Tibial artery (tissue), 4 donors: ENCODE measurements around the gene DTNB.

Source experiments
- DNase-seq, 2 donors: peaks; one replicate each; pipeline ENCODE4 v3.0.0-alpha.2; 2019
- H3K27ac ChIP-seq, 2 donors: fragments of 200-600 bp; sonication (generic) in 1 of 2; 1 replicate in 1 of 2; 2 replicates in 1 of 2; pipeline ENCODE4 v1.5.1; 2018 to 2019; ENCODE audit warnings: mild to moderate bottlenecking in 1 of 2
- H3K27me3 ChIP-seq, 2 donors: fragments of 200-600 bp; sonication (generic) in 1 of 2; one replicate each; pipeline versions ENCODE4 v1.5.1 to v1.6.0; 2016 to 2019
- H3K36me3 ChIP-seq, 3 donors: fragments of 200-600 bp; sonication (generic) in 2 of 3; one replicate each; pipeline ENCODE4 v1.5.1; 2016 to 2019; ENCODE audit warnings: mild to moderate bottlenecking in 2 of 3
- H3K4me1 ChIP-seq, 4 donors: fragments of 200-600 bp; sonication (generic) in 2 of 4; 1 replicate in 3 of 4; 2 replicates in 1 of 4; pipeline ENCODE4 v1.5.1; 2016 to 2019
- H3K4me3 ChIP-seq, 2 donors: fragments of 200-600 bp; sonication (generic) in 1 of 2; 1 replicate in 1 of 2; 2 replicates in 1 of 2; pipeline ENCODE4 v1.5.1; 2018 to 2019; ENCODE audit warnings: mild to moderate bottlenecking in 2 of 2
- H3K9me3 ChIP-seq, 3 donors: fragments of 200-600 bp; sonication (generic) in 1 of 3; one replicate each; pipeline ENCODE4 v1.5.1; 2016 to 2019
- intact Hi-C: fragments of 100-400 bp; cut with DNase I; formaldehyde crosslinking; loops from one replicate; pipeline ENCODE4 v1.15.0; 2023; ENCODE audit warnings: low total_unique reads
- TF ChIP-seq, protein P1 (sequence below), 2 experiments: fragments of 200-600 bp in 1 of 2; fragments of 450-650 bp in 1 of 2; IDR thresholded peaks; one replicate each; pipeline ENCODE4 v1.5.1; 2017 to 2019; ENCODE audit warnings: antibody characterized with exemption in 2 of 2, mild to moderate bottlenecking in 1 of 2, moderate library complexity in 1 of 2

The DTNB gene

DNA sequence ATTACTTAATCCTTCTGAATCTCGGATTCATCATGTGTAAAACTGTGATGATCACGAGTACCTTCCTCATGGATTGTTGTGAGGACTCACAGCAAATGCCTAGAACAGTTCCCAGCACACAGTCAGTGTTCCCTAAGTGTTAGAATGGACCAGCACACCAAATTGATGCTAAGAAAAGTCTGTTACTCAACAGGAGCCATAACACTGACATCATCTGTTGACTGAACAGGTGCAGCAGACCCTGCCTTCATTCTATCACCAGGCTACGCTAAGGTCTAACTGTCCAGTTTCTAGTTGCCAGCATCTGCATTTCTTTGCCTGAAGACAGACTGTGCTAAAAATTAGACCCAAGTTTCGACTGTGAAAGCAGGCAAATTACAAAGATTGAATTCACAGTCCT is 18.6 kb downstream of the DTNB start:
- intact Hi-C loops, result no loop called here
- no peak for DNase-seq
- no peak overlapping the region for H3K27ac ChIP-seq
- no peaks in the 10 kb centered on the region for H3K4me1 ChIP-seq
- H3K4me3 ChIP-seq, result no peak overlapping the region
- peaks cover 0 to 18% (median 0%) of the 10 kb centered on the region in 3 donors for H3K36me3 ChIP-seq
- H3K27me3 ChIP-seq, result no peaks in the 10 kb centered on the region
- no peaks in the 10 kb centered on the region for H3K9me3 ChIP-seq
- TF ChIP-seq, protein P1, sequence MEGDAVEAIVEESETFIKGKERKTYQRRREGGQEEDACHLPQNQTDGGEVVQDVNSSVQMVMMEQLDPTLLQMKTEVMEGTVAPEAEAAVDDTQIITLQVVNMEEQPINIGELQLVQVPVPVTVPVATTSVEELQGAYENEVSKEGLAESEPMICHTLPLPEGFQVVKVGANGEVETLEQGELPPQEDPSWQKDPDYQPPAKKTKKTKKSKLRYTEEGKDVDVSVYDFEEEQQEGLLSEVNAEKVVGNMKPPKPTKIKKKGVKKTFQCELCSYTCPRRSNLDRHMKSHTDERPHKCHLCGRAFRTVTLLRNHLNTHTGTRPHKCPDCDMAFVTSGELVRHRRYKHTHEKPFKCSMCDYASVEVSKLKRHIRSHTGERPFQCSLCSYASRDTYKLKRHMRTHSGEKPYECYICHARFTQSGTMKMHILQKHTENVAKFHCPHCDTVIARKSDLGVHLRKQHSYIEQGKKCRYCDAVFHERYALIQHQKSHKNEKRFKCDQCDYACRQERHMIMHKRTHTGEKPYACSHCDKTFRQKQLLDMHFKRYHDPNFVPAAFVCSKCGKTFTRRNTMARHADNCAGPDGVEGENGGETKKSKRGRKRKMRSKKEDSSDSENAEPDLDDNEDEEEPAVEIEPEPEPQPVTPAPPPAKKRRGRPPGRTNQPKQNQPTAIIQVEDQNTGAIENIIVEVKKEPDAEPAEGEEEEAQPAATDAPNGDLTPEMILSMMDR (IDR thresholded peaks at IDR 0.05), result no peak

DNA sequence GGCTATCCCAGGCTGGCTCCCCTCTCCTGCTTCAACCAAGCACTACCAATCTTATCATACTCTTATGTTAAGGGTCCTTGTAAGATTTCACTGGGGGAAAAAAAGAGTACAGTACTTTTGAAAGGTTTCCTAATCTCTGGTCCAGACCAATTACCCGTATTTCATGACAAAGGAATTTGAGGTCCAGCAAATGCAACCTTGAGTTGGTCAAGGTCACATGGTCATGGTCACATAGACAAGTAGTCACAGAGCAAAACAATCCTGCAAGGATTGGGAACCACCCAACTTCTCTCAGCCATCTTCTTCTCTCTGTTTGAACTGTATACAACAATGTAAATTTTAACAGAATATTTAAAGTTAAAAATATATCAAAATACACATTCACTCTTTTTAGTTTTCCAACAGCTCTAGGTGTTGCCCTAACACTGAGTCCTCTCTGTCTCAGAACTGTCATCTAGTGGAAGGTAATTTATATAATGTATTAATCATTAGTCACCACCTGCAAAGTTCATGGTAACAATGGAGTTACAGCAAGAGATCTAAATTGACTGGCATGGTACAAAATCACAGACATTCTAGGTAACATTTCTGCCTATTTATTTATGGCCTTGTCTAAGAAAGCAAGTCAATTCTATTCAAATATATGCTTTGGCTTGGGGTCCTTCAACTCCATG is 21.5 kb downstream of the DTNB start:
- peaks cover 0 to 22% (median 0%) of the 10 kb centered on the region in 3 donors for H3K36me3 ChIP-seq
- no peaks in the 10 kb centered on the region for H3K9me3 ChIP-seq
- no peak for DNase-seq
- TF ChIP-seq, protein P1 (IDR thresholded peaks at IDR 0.05), result no peak
- no peaks in the 10 kb centered on the region for H3K27me3 ChIP-seq
- no peak overlapping the region for H3K27ac ChIP-seq
- H3K4me3 ChIP-seq, result no peak overlapping the region
- H3K4me1 ChIP-seq, result no peaks in the 10 kb centered on the region
- intact Hi-C loops, result no loop called here

DNA sequence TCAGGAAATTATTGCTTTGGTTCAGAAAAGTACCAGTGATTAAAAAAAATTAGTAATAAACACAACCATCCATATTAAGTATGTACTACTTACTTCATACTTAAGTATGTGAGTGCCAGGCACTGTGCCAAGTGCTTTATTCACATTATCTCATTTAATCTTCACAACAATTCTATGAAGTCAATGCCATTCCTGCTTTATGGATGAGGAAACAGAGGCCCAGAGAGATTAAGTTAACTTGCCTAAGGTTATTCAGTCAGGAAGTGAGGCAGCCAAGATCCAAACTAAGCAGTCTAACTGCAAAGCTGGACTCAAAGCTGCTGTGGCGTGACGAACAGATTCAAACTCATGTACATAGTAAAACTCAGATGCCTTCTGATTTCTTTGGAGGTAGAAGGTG is 22.3 kb downstream of the DTNB start:
- TF ChIP-seq, protein P1 (IDR thresholded peaks at IDR 0.05), result no peak
- no peaks in the 10 kb centered on the region for H3K27me3 ChIP-seq
- no peak overlapping the region for H3K4me3 ChIP-seq
- DNase-seq, result no peak
- intact Hi-C loops, result no loop called here
- peaks cover 0 to 22% (median 0%) of the 10 kb centered on the region in 3 donors for H3K36me3 ChIP-seq
- H3K4me1 ChIP-seq, result no peaks in the 10 kb centered on the region
- H3K9me3 ChIP-seq, result no peaks in the 10 kb centered on the region
- H3K27ac ChIP-seq, result no peak overlapping the region

DNA sequence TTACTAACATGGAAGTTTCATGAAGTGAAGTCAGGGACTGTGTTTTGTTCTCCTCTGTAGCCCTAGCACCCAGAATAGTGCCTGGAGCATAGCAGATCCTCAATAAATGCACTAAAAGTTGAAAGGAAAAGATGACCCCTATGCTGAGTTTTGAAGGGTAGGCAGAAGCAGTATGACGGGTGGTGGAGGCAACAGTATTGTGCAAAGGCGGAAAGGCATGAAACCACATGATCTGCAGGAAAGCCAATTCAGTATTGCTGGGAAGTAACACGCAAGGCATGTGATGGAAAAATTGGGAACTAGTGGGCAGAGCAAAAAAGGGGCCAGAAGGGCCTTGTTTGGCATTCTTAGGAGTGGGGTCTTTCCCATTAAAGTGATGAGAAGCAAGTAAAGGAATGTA is 23.1 kb downstream of the DTNB start:
- H3K27ac ChIP-seq, result no peak overlapping the region
- no peak for DNase-seq
- intact Hi-C loops, result no loop called here

DNA sequence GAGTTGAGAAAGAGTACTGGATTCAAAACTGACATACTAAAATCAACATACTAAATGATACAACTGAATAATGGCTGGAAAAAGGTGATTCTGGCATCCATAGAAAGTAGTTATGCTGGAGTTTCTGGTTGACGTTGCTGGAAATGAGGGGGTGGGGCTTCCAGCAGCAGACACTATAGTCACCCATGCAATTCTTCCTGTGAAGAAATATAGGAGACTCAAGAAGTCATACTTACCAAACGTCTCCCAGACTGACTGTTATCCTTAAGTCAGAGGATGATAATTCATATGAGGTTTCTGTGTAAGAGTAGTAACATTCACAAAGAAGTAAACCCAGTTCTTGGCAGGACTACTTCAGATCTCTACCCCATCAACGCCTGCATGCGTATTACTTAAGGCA is 23.6 kb downstream of the DTNB start:
- no peaks in the 10 kb centered on the region for H3K4me1 ChIP-seq
- no peak for DNase-seq
- H3K9me3 ChIP-seq, result no peaks in the 10 kb centered on the region
- no peaks in the 10 kb centered on the region for H3K27me3 ChIP-seq
- no peak overlapping the region for H3K4me3 ChIP-seq
- TF ChIP-seq, protein P1 (IDR thresholded peaks at IDR 0.05), result no peak
- intact Hi-C loops, result no loop called here
- H3K36me3 ChIP-seq, result peaks cover 0 to 22% (median 0%) of the 10 kb centered on the region in 3 donors
- no peak overlapping the region for H3K27ac ChIP-seq

More for the DNA sequence above, 23.1 kb downstream of the DTNB start:
- no peaks in the 10 kb centered on the region for H3K9me3 ChIP-seq
- H3K4me3 ChIP-seq, result no peak overlapping the region
- H3K4me1 ChIP-seq, result no peaks in the 10 kb centered on the region
- TF ChIP-seq, protein P1 (IDR thresholded peaks at IDR 0.05), result no peak
- peaks cover 0 to 22% (median 0%) of the 10 kb centered on the region in 3 donors for H3K36me3 ChIP-seq
- H3K27me3 ChIP-seq, result no peaks in the 10 kb centered on the region
